SH-SY5Y (cell line): ENCODE results near the gene CHN1.

Experiments
- GATA2 ChIP-seq: IDR thresholded peaks from 2 replicates; pipeline ENCODE4 v1.6.1; 2011; ENCODE audit warnings: mild to moderate bottlenecking, low read depth, low read length
- GATA3 ChIP-seq: IDR thresholded peaks from 2 replicates; pipeline ENCODE4 v1.6.1; 2011; ENCODE audit warnings: low read depth, mild to moderate bottlenecking, low read length, moderate library complexity

CHN1 gene

DNA sequence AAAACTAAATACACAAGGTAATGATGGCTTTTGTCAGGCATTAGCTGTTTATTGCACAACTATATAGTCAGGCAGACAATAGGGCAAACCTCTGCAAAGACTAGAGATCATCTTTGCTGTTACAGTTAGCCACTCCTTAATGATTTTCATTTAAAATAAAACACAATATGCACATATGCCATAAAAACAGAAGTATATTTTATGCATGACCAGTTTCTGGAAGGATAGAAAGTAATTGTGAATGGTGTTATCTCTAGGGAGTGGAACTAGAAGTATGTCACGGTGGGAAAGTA is 102.0 kb downstream of the CHN1 start:
- no peak for TF ChIP-seq GATA2
- TF ChIP-seq GATA3, result no peak

DNA sequence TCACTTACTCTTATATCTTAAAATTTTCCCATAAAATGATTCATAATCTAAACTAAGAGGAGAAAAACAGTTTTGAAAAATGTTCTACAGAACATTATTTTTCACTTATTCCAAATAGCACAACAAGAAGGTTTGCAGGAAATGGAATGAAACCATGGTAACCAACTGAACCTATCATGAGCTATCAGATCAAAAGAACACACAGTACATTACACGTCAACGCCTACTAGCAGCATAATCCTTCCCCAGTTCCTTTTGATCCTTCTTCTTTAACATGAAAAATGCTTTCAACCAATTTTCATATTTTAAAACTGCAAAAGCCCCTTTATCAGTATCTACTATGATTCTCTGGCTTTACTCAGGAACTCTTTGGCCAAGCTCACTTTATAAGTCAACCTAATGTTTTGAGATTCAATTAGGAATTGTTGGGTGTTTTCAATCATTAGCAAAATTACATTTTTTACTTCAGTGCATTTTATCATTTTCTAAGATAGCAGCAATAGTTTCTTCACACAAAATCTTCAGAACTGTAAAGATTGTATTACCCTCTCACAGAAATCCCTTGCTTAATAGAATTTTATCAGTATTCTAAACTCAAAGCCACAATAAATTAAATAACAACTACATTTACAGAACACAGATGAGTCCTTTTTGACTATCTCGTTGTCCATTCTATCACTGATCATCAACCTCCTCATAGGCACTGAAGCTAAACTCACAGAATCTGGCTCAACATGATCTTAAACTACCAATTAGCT is 102.5 kb downstream of the CHN1 start:
- TF ChIP-seq GATA2 (no peak; the same call in 1 of the 2 replicates), GATA3 (0 out of 2 replicates have a peak, but pooled peaks have one; percentile 59)

DNA sequence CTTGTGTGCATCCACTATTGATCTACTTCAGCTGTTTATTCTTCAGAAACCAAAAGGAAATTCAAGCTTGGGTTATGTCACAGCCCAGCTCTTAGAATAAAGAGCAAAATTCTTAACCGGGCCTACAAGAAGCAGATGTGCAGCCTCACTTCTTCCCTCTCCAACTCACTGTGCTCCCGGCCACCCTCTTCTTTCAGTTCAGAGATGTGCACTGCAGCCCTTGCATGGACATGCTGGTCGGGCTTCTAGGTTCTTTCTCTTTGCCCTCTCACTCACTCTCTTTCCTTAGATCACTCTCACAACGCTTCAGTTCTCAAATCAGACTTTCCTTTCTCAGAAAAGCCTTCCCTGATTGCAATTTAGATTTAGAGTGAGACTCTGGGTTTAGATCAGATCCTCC is 104.1 kb downstream of the CHN1 start:
- no peak for TF ChIP-seq GATA3
- TF ChIP-seq GATA2, result no peak

GRCh38 chr2:174897286-174897685 is 107.9 kb downstream of the CHN1 start:
- no peak for TF ChIP-seq GATA3
- TF ChIP-seq GATA2, result no peak

GRCh38 chr2:174893018-174893417 is 112.2 kb downstream of the CHN1 start:
- TF ChIP-seq GATA3, result no peak
- TF ChIP-seq GATA2, result no peak

DNA sequence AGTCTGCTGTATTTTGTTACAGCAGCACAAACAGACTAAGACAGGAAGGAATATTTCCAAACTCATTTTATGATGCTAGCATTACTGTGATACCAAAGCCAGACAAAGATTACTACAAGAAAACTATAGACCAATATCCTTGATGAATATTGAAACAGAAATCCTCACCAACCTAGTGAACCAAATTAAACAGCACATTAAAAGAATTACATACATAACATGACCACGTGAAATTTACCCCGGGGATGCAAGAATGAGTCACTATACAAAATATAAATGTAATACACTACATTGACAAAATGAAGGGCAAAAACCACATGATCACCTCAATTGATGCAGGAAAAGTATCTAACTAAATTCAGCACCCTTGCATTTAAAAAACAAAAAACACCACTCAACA is 112.6 kb downstream of the CHN1 start:
- TF ChIP-seq GATA3 (no peak), GATA2 (no peak)

DNA sequence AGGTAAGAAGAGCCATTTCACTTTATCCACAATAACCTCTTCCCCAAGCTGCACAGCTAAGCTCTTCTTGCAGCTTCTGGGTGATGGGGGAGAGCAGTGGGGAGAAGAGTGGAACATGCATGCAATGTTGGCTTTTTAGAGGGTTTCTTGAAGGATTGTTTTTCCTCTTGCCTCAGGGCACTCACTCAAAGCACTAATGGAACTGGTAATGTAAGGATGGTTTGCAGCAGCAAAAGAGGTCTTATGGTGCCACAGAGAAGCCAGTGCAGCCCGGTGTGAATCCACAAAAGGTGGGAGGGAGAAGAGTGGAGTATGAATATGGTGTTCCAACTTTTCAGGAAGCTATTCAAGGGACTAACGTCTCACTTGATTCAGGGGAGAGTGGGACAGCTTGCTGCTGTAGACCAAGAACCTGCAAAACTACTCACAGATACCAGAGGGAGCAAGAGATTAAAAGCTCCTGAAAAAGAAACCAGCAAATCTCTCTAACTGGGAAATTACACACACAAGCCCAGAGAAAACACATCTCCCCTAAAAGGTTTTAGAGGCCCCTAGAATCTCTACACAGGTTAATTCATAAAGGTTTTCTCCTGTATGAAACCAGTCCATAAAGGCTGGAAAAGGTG is 116.4 kb downstream of the CHN1 start:
- no peak for TF ChIP-seq GATA3
- no peak for TF ChIP-seq GATA2

- TF ChIP-seq GATA2, result no peak
- no peak for TF ChIP-seq GATA3
Observed at GRCh38 chr2:174888146-174888545, 117.0 kb downstream of the CHN1 start.

GRCh38 chr2:174882416-174882815 is 122.8 kb downstream of the CHN1 start:
- TF ChIP-seq GATA3, result no peak
- no peak for TF ChIP-seq GATA2

- TF ChIP-seq GATA2 (no peak), GATA3 (no peak)
Observed at GRCh38 chr2:174881678-174882077, 123.5 kb downstream of the CHN1 start.

GRCh38 chr2:174878537-174879147 is 126.5 kb downstream of the CHN1 start:
- peak; percentile 64 for TF ChIP-seq GATA3
- TF ChIP-seq GATA2, result peak; percentile 54

GRCh38 chr2:174877751-174878150 is 127.4 kb downstream of the CHN1 start:
- no peak for TF ChIP-seq GATA3
- peak; percentile 45; the same call in 1 of the 2 replicates for TF ChIP-seq GATA2

DNA sequence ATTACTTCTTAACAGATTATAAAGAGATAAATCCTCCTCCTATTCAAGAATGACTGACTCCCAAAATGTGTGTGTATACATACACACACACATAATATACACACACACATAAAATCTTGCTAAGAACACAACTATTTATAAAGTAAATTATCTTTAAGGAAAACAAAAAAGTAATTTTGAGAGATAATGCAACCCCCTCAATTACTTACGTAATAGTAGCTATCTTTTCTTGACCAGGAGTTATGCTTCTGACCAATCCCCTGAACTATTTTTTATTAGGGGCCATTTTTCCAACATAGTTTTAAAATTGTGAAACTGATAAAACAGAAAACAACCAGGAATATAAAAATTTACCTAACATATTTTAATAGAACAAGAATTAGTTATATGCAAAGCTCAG is 127.9 kb downstream of the CHN1 start:
- TF ChIP-seq GATA3 (no peak), GATA2 (no peak)

DNA sequence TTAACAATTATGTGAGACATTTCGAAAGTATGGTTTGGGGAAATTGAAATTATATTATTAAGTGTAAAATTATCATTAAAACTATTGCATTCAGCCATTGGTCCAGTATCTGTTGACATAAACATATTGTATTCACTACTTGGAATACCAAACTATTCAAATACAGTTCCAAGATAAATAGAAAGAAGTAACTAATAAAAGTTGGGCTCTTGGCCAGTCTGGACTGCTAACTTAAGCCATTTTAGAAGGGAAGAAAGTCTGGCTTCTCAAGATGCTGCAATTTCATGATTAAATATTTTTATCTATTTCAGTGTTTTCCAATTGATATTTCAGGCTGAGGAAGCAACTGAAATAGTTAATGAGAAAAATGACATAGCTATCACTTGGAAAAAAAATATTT is 131.1 kb downstream of the CHN1 start:
- TF ChIP-seq GATA2, result no peak
- TF ChIP-seq GATA3, result no peak; the same call in 1 of the 2 replicates

DNA sequence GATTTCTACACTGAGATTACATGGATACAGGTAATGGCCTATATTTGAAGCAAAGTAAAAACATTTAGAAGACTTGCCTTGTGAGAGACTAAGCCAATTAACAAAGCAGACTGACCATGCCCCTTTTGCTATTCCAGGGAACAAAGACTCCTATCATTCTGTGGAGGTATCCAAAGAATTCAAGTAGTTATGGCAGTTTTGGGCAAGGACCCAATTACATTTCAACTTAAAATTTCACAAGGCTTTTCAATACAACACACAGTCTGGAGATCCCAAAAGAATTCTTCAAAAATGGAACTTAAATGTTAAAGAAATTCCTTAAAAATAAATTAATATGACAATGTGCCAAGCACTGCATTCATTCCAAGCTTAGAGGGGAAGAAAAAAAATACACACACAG is 131.7 kb downstream of the CHN1 start:
- TF ChIP-seq GATA3 (no peak), GATA2 (no peak)
